Measurements from ENCODE around the gene KRT71. TPM values are rescaled to one million over a fixed set of nuclear protein-coding genes. Genes with fewer than 3 reads are reported as not detected.

The KRT71 gene
- total RNA-seq, 1 experiment from 2014 or later = not detected

GRCh38 chr12:52542785-52543318, 10.1 kb downstream of the KRT71 start:
- no peaks in the 10 kb centered on the region for H3K9me2 ChIP-seq (ENCODE audit: insufficient read depth)
- TF ChIP-seq ZNF274 (IDR thresholded peaks at IDR 0.05; ENCODE audit: low read depth, low read length) (no peak), JUND (IDR thresholded peaks at IDR 0.05) (no peak), EZH2phosphoT487 (IDR thresholded peaks at IDR 0.05; ENCODE audit: borderline replicate concordance) (no peak), CEBPB (IDR thresholded peaks at IDR 0.05; ENCODE audit: low read depth) (no peak), ZBTB33 (IDR thresholded peaks at IDR 0.05; ENCODE audit: extremely low read depth, insufficient replicate concordance, low read length) (no peak), EZH2 (IDR thresholded peaks at IDR 0.05) (no peak), TCF7L2 (IDR thresholded peaks at IDR 0.05; ENCODE audit: borderline replicate concordance, extremely low read depth, insufficient read depth, insufficient read length) (no peak), FOSL1 (IDR thresholded peaks at IDR 0.05; ENCODE audit: low read depth) (no peak), SP1 (IDR thresholded peaks at IDR 0.05; ENCODE audit: low read depth) (no peak), SIN3A (IDR thresholded peaks at IDR 0.05; ENCODE audit: low read depth) (no peak), EGR1 (IDR thresholded peaks at IDR 0.05; ENCODE audit: low read depth) (no peak), ELF1 (IDR thresholded peaks at IDR 0.05; ENCODE audit: borderline replicate concordance, low read depth) (no peak), ZFX (IDR thresholded peaks at IDR 0.05) (no peak)
- TF ChIP-seq, protein P1, sequence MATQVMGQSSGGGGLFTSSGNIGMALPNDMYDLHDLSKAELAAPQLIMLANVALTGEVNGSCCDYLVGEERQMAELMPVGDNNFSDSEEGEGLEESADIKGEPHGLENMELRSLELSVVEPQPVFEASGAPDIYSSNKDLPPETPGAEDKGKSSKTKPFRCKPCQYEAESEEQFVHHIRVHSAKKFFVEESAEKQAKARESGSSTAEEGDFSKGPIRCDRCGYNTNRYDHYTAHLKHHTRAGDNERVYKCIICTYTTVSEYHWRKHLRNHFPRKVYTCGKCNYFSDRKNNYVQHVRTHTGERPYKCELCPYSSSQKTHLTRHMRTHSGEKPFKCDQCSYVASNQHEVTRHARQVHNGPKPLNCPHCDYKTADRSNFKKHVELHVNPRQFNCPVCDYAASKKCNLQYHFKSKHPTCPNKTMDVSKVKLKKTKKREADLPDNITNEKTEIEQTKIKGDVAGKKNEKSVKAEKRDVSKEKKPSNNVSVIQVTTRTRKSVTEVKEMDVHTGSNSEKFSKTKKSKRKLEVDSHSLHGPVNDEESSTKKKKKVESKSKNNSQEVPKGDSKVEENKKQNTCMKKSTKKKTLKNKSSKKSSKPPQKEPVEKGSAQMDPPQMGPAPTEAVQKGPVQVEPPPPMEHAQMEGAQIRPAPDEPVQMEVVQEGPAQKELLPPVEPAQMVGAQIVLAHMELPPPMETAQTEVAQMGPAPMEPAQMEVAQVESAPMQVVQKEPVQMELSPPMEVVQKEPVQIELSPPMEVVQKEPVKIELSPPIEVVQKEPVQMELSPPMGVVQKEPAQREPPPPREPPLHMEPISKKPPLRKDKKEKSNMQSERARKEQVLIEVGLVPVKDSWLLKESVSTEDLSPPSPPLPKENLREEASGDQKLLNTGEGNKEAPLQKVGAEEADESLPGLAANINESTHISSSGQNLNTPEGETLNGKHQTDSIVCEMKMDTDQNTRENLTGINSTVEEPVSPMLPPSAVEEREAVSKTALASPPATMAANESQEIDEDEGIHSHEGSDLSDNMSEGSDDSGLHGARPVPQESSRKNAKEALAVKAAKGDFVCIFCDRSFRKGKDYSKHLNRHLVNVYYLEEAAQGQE (IDR thresholded peaks at IDR 0.05; ENCODE audit: low read depth) = no peak
- TF ChIP-seq, protein P2, sequence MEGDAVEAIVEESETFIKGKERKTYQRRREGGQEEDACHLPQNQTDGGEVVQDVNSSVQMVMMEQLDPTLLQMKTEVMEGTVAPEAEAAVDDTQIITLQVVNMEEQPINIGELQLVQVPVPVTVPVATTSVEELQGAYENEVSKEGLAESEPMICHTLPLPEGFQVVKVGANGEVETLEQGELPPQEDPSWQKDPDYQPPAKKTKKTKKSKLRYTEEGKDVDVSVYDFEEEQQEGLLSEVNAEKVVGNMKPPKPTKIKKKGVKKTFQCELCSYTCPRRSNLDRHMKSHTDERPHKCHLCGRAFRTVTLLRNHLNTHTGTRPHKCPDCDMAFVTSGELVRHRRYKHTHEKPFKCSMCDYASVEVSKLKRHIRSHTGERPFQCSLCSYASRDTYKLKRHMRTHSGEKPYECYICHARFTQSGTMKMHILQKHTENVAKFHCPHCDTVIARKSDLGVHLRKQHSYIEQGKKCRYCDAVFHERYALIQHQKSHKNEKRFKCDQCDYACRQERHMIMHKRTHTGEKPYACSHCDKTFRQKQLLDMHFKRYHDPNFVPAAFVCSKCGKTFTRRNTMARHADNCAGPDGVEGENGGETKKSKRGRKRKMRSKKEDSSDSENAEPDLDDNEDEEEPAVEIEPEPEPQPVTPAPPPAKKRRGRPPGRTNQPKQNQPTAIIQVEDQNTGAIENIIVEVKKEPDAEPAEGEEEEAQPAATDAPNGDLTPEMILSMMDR (IDR thresholded peaks at IDR 0.05 in 2 of 3, conservative IDR thresholded peaks at IDR 0.05 in 1 of 3; ENCODE audit: borderline replicate concordance in 1 of 3, insufficient read depth in 1 of 3, low read depth in 2 of 3, low read length in 2 of 3) = no peak
- TF ChIP-seq, protein P3, sequence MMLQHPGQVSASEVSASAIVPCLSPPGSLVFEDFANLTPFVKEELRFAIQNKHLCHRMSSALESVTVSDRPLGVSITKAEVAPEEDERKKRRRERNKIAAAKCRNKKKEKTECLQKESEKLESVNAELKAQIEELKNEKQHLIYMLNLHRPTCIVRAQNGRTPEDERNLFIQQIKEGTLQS (IDR thresholded peaks at IDR 0.05) = no peak
- BruUV-seq (replicated peaks) = no TSS peak
- H3K36me3 ChIP-seq (ENCODE audit: control insufficient read depth in 1 of 2, insufficient read depth in 2 of 2, low read length in 2 of 2) = no peaks in the 10 kb centered on the region
- intact Hi-C loops (cut with micrococcal nuclease) = no loop called here
- H3K4me1 ChIP-seq (ENCODE audit: control insufficient read depth in 1 of 2, insufficient read depth in 2 of 2, low read length in 2 of 2) = peaks cover 13 to 21% of the 10 kb centered on the region in 2 experiments
- no peak overlapping the region for H2AFZ ChIP-seq (ENCODE audit: low read depth, low read length, poor library complexity, severe bottlenecking)
- no peak overlapping the region for H3K9ac ChIP-seq (ENCODE audit: low read length)
- ATAC-seq = no peak
- H3K4me3 ChIP-seq (replicated peaks in 1 of 2; ENCODE audit: low read depth in 1 of 2, low read length in 2 of 2) = no peak overlapping the region
- RAD21 ChIA-PET (ENCODE audit: low non-redundant PET in 1 of 2, low total read pairs in 2 of 2, uncharacterized antibody in 2 of 2, unreplicated experiment in 2 of 2) = no interaction called here
- H3K79me2 ChIP-seq (ENCODE audit: insufficient read depth, low read length) = no peaks in the 10 kb centered on the region
- CTCF ChIA-PET = no interaction called here
- no peak for DNase-seq (ENCODE audit: low read depth, low spot score)
- no peaks in the 10 kb centered on the region for H3K27me3 ChIP-seq (ENCODE audit: insufficient read depth, low read length)
- no peak overlapping the region for H3K27ac ChIP-seq (ENCODE audit: low read depth, low read length)
- POLR2A ChIA-PET = no interaction called here
- no peak overlapping the region for H3K4me2 ChIP-seq (ENCODE audit: low read length)
- no peaks in the 10 kb centered on the region for H4K20me1 ChIP-seq (ENCODE audit: insufficient read depth)
- H3K9me3 ChIP-seq (ENCODE audit: control insufficient read depth in 1 of 2, insufficient read depth in 1 of 2, low read depth in 1 of 2, low read length in 2 of 2) = no peaks in the 10 kb centered on the region
